GM15510 (cell line): ENCODE data around the gene TRAPPC5.
A peak's percentile ranks its signal among the peaks of the same experiment; 100 is the strongest.

Source experiments
- POLR2A ChIP-seq: IDR thresholded peaks from 3 replicates; pipeline ENCODE4 v1.6.1; 2011; ENCODE audit warnings: borderline replicate concordance; ENCODE audit not compliant: insufficient read length; ENCODE audit errors: extremely low read depth

Gene TRAPPC5

DNA sequence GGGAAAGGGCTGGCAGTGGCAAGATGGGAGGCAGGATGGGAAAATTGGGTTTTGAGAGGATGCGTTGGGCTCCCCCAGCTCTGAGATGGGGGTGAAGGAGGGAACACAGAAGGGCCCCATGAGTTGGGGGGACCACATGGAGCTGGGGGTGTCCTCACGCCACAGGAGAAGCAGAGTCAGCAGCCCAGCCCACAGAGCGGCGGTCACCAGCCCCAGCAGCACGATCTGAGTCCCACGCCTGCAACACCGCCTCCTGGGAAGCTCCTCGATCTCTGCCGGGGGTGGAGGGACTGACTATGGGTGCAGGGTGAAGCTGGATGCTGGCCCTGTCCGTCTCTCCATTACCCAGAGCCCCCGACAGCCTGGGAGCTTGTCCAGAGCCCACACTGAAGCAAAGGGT, 17.9 kb downstream of the TRAPPC5 start:
- no peak for TF ChIP-seq POLR2A

DNA sequence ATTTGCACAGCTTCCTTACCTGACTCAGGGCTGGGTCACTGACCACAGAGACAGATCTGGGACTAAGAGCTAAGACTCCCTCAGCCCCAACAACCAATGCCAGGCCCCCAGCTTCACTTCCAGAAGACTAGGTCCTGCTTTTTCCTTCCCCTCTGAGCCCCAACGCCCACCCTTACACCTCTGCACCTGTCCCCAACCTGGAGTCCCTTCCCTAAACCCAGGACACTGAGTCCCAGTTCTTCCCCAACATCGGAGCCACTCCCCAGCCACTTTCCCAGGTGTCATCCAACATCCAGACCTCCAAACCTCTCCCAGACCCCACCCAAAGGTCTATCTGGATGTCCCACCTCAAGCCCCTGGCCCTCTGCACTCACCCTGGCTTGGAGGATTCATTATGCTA, 18.4 kb downstream of the TRAPPC5 start:
- TF ChIP-seq POLR2A, result no peak

DNA sequence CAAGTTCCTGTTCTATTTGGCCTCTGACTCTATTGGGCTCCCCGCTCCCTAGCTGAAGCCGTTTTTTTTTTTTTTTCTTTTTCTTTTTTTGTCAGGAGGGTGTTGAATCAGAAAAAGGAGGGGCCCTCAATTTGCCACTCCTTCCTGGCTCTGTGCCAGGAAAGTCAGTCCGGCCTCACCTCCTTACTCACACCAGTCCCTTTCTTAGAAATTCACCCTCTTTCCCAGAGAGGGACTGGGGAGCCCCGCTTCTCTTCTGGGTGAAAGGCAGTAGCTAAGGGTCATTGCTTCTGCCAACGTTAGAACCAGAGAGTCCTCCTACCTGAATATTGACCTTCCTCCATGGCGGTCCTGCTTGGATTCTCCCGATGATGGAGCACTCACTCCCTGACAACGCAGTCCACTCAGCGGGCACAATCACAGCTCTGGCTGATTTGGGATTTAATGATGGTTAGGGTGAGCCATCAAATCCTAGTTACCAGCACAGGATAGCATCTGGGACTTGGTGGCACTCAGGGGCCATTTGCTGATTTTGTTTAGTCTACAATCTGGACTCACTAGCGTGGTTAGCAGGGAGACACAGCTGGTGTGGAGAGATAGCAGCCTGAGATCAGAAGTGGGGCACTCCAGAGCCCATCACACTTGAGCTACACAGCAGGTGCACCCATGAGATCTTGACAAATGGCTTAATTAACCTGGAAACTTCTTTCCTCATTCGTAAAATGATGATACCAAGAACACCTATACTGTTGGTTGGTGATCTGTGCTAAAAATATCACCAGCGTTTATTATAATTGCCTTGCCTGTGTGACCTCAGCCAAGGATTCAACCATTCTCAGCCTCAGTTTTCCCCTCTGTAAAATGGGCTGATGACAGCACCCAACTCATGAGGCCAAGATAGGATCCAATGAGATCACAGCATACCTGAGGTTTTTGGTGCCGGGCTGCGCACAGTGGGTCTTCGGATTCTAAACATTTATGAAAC, 19.1 kb downstream of the TRAPPC5 start:
- TF ChIP-seq POLR2A, result no peak

DNA sequence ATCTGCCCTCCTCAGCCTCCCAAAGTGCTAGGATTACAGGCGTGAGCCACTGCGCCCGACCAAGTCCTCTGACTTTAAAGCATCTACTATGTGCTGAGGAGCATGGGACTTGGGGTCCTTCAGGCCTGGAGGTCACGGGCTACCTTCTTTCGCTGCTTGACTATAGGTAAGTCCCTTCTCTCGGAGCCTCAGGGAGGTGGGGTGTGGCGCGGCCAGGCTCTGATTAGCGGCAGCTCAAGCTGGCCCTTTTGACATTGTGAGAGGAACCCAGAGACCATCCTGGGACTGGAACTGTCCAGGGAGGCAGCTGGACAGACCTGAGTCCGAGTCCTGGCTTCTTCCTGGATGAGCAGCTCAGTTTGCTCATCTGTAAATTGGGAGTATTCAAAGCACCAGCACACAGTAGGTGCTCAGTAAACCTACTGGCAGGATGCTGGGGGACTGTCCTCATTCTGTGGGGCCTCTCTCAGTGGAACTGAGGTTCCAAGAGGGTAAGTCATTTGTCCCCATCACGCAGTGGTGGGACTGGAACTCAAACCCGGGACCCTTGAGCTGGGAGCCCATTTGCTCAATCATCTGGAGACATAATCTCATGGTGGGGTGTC, 20.5 kb downstream of the TRAPPC5 start:
- no peak for TF ChIP-seq POLR2A

DNA sequence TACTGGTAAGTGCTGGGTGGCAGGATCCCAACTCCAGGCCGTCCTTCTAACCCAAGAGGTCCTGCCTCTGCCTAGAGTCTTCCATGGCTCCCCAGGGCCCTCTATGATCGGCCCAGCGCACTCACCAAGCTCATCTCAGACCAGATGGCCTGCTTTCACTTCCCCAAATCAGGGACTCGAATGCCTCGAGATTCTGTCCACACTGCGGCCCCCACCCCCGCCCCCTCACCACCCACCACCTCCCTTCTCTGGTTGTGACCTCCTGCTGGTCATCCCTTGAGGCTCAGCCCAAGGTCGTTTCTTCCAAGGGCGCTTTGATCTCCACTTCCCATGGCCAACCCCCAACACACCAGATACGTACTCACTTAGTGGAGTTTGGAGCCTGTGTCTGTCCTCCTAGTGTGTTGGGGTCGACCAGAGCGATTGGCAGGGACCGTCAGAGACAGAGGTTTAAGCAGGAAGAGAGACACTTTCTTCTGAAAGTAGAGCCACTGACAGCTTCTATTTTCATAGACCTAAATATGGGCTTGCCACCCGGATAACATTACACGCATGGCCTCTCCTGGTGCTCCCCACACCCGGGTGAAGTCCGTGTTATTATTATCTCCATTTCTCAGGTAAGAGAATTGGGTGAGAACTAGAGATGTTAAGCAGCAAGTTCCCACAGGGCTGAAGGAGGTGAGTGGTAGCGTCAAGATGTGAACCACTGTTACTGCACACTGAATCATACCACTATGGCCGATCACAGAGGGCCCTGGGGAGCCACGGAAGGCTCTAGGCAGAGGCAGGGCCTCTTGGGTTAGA, 21.2 kb downstream of the TRAPPC5 start, which contains the start of gene FCER2:
Gene FCER2 (minus strand): TSS at position 478 of the 804 bp plus-strand sequence. CDS start 2,371 bp downstream, outside the sequence.
- peak; percentile 19 for TF ChIP-seq POLR2A

DNA sequence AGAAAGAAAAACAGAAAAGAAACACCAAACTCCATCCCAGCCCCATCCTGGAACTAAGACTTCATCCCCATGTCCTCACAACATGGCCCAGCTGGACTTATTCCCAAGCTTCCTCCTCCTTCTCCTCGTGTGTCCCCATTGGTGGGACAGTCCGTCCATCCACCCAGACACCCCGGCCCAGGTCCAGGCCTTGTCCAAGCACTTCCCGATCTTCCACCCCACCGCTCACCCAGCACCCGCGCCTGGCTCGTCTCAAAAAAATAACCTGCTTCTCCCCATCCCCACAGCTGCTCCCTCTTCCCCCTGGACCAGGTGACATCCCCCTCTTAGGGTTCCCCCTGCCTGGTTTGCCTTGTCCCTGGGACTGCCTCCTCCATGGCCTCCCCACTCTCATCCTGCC, 22.7 kb downstream of the TRAPPC5 start:
- TF ChIP-seq POLR2A, result no peak

DNA sequence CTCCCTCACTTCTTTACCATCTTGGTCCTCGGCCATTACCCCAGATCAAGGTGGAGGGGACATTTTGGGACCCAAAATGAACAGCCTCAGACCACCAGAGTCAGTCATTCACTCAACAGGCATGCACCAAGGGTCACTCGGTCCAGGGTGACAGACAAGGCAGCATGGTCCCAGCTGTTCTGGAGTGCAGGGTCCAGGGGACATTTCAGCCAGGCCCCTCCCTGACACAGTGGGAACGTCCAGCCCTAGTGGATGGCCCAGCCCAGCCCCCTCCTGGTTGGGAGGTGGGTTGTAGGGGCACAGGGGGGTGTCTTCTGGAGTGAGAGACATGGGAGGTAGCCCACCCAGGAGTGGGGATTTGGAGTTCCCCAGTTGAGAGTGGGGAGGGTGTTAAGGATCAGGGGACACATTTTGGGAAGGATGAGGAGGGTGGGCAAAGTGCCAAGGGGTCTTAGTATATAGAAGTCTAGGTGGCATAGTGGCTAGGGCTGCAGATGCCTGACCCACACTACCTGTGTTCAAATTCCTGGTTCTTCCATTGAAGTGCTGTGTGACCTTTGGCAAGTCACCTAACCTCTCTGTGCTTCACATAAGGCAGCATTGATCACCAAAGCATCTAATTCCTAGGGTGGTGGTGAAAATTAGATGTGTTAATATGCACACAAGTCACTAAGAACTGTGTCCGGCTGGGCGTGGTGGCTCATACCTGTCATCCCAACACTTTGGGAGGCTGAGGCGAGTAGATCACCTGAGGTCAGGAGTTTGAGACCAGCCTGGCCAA, 23.8 kb downstream of the TRAPPC5 start:
- TF ChIP-seq POLR2A, result no peak

DNA sequence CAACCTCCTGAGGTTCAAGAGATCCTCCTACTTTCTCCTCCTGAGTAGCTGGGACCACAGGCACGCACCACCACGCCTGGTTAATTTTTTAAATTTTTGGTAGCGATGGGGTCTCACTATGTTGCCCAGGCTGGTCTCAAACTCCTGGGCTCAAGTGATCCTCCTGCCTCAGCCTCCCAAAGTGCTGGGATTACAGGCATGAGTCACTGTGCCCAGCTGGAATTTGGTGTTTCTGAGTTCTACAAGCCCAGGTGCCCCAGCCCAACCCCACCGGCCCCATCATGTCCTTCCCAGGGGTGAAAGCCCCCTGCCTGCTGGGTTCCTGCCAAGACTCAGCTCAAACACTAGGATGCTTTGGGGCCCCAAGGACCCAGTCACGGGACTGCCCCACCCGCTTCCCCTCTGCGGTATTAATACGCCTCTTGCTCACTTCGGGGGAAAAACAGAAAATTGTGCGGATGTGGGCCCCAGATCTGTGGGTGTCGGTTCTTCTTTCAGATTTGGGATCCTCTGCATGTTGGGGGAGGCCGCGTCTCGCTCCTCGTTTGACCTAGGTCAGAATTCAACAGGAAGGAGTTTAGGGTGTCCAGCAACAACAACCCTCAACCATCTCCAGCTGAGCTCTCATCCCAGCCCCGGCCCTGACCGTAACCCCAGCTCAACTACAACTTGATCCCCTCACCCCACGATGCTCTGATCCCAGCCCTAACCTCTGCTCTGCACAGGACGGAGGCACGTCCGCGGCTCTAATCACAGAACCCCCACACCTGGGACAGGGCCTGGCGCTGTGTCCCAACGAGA, 25.0 kb downstream of the TRAPPC5 start:
- no peak for TF ChIP-seq POLR2A

DNA sequence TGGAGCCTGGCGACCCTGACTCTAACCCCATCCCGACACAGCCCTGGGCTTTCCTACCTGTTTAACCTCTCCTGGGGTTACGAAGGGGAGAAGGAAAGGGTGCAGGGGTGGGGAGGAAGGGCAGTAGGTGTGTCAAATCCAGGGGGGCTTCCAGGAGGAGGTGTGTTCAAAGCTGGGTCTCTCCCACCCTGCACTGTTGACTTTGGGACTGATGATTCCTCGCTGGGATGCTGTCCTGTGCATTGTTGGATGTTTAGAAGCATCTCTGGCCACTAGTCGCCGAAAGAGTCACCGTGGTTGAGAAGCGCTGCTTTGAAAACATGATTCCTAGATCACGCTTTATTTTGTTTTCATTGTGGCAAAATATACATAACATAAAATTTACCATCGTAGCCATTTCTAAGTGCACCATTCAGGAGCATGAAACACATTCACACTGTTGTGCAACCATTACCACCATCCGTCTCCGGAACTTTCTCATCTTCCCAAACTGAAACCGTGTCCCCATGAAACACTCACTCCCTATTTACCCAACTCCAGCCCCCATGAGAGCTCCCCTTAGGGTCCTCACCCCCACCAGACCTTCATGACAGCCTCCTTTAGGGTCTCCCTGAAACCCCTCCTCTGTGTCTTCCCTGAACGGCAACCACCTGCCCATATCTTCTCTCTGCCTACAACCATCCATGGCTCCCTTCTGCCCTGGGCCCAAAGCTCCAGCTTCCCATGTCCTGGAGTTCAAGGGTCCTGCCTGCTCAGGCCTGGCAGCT, 25.7 kb downstream of the TRAPPC5 start:
- TF ChIP-seq POLR2A, result no peak

DNA sequence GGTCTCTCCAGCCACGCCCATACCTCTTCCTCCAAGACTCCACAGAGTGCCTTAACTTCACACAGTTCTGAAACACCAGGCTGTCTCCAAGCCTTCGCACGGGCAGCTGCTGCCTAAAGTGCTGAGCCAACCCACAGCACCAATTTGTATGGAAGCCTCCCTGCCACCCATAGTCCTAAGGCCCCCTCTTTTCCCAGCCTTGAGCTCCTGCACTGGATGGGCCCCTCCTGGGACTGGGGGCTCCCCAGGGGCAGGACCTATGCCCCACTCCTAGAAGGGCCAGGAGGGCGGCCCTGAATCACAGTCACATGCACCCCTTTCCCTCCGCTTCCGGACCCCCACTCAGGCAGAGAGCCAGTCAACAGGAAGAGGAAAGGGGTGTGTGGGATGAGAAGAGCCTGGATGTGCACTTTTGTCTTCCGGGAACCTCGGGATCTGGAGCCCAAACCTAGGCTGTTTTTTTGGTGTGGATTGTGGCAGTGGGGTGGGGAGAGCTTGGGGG, 26.4 kb downstream of the TRAPPC5 start:
- TF ChIP-seq POLR2A, result no peak

DNA sequence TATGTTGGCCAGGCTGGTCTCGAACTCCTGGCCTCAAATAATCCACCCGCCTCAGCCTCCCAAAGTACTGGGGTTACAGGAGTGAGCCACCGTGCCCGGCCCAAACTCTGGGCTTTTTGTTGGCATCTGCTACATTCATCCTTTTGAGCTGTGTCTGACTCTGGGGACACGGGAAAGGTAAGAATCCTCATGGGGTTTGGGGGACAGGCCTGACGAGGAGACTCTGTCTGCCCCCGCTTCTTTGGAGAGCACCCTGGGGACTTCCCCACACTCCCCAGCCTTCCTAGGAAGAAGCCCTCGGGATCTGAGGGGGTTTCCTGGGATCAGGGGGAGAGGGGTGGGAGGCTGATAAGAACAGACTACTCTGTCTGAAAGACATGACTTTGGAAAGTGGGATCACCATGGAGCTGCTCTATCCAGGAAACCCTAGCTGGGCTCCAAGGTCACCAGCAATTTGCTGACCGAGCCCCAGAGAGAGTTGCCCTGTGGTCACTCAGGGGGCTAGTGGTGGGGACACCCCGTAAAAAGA, 29.4 kb downstream of the TRAPPC5 start:
- TF ChIP-seq POLR2A, result no peak

DNA sequence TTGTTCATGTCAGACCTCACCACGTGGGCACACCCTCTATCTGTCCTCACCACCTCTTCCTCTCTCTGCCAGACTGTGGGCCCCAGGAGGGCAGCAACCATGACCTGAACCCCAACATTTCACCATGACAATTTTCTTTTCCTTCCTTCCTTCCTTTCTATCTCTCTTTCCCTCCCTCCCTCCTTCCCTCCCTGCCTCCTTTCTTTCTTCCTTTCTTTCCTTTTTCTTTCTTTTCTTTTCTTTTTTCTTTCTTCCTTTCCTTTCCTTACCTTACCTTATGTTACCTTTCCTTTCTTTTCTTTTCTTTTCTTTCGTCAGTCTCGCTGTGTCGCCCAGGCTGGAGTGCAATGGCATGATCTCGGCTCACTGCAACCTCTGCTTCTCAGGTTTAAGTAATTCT, 30.0 kb downstream of the TRAPPC5 start:
- TF ChIP-seq POLR2A, result no peak
